ENCODE results near the gene ZDHHC11B. TPM values are rescaled to one million over a fixed set of nuclear protein-coding genes. Genes with fewer than 3 reads are reported as not detected.
A peak's percentile ranks its signal among the peaks of the same experiment; 100 is the strongest.

The ZDHHC11B gene
- total RNA-seq, 1 experiment from 2014 or later = 1.4 TPM

DNA sequence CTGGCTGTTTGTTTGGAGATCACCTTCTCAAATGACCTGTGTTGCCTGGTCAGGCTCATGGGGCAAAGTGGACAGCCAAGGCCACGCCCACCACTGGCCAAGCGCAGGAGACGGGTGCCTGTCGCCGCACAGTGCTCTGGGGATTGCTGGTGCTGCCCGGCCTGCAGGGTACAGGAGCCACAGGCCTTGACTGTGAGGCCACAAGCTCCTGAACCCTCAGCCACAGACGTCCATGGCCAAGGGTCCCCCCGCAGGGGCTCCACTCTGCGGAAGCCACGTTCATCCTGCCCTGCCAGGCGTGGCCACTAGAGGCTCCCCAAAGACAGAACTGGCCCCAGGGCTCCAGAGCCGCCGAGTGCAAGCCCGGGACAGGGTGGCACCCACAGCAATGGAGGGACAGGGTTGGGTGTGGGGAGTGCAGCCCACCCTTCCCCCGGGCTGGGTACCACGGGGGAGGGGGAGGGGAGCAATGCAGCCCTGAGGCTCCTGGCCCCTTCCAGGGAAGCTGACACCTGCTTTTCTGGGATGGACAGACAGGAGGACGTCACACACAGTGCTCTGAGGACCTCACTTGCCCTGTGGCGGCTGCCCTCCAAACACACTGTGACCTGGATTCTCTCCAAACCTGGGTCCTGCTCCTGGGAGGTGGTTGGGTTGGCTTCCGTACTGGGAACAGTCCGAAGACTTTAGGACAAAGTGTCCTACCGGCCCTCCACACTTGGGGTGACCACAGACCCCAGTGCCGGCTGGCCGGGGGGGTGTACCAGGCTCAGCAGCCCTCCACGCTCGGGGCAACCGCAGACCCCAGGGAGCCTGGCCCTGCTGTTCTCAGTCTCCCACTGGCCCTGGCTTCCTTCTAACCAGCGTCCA lies 112.8 kb downstream of the ZDHHC11B start:
- Histone ChIP-seq H4K5ac (ENCODE audit: insufficient read length, low read depth, low read length) (no peak overlapping the region), H3K4ac (ENCODE audit: low read depth, low read length) (peak overlapping the region; percentile 91), H3K27me3 (ENCODE audit: insufficient read depth, low read length) (no peaks in the 10 kb centered on the region; the same call in 1 of the 2 replicates), H3T11ph (ENCODE audit: low read length) (no peak overlapping the region), H3K9me3 (ENCODE audit: control insufficient read depth, low read depth, low read length) (no peaks in the 10 kb centered on the region), H3K56ac (ENCODE audit: insufficient read length, low read depth, low read length) (no peak overlapping the region), H2BK12ac (ENCODE audit: insufficient read length, low read depth, low read length) (peak overlapping the region; percentile 36), H3K23ac (ENCODE audit: insufficient read length, low read depth, low read length) (no peak overlapping the region), H2BK5ac (ENCODE audit: insufficient read length, low read length) (no peak overlapping the region), H3K18ac (ENCODE audit: insufficient read length, low read depth, low read length) (peak overlapping the region; percentile 94), H2BK120ac (ENCODE audit: low read depth, low read length, poor library complexity, severe bottlenecking) (no peak overlapping the region), H2AFZ (ENCODE audit: low read length) (no peak overlapping the region), H4K20me1 (ENCODE audit: control insufficient read depth, insufficient read depth, insufficient read length) (no peaks in the 10 kb centered on the region), H2AK5ac (ENCODE audit: insufficient read length, low read length) (no peak overlapping the region), H4K91ac (ENCODE audit: insufficient read length, low read depth, low read length) (peak overlapping the region; percentile 96), H3K27ac (ENCODE audit: insufficient read length, low read depth, low read length) (no peak overlapping the region), H3K23me2 (ENCODE audit: insufficient read length, low read depth, low read length, poor library complexity, severe bottlenecking) (no peaks in the 10 kb centered on the region), H4K8ac (replicated peaks; ENCODE audit: insufficient read length, low read depth, low read length) (no peak overlapping the region), H2BK20ac (ENCODE audit: low read depth, low read length, poor library complexity, severe bottlenecking) (no peak overlapping the region), H3K4me1 (ENCODE audit: insufficient read depth, low read length) (no peaks in the 10 kb centered on the region), H2BK15ac (ENCODE audit: low read depth, low read length) (no peak overlapping the region), H3K9ac (ENCODE audit: extremely low read depth, insufficient read length, low read length) (no peak overlapping the region), H3K4me2 (ENCODE audit: insufficient read depth, insufficient read length, low read length) (no peak overlapping the region), H3K79me1 (ENCODE audit: insufficient read depth, low read depth, low read length, poor library complexity, severe bottlenecking) (no peaks in the 10 kb centered on the region), H3K79me2 (ENCODE audit: insufficient read depth, low read length) (no peaks in the 10 kb centered on the region), H3K14ac (ENCODE audit: insufficient read depth, low read length) (peak overlapping the region; percentile 93)
- WGBS (ENCODE audit: extremely low coverage, insufficient read length, low lambda C conversion rate) = no CpG with 5 or more reads among the region's 27 CpGs
- H3K4me1 Mint-ChIP-seq = peaks cover 5 to 9% of the 10 kb centered on the region in 2 experiments
- H3K4me3 Mint-ChIP-seq = no peak overlapping the region
- peak; percentile 82 for DNase-seq
- H3K27me3 Mint-ChIP-seq (ENCODE audit: low read depth) = peaks cover 33% of the 10 kb centered on the region
- H3K27ac Mint-ChIP-seq = no peak overlapping the region
- H3K36me3 Mint-ChIP-seq (ENCODE audit: insufficient read depth in 1 of 3, low read depth in 3 of 3) = peaks cover 5 to 10% (median 10%) of the 10 kb centered on the region in 3 experiments; a peak in 6 of 7 replicates
- no peaks in the 10 kb centered on the region for H3K9me3 Mint-ChIP-seq
- TF ChIP-seq, protein P1, sequence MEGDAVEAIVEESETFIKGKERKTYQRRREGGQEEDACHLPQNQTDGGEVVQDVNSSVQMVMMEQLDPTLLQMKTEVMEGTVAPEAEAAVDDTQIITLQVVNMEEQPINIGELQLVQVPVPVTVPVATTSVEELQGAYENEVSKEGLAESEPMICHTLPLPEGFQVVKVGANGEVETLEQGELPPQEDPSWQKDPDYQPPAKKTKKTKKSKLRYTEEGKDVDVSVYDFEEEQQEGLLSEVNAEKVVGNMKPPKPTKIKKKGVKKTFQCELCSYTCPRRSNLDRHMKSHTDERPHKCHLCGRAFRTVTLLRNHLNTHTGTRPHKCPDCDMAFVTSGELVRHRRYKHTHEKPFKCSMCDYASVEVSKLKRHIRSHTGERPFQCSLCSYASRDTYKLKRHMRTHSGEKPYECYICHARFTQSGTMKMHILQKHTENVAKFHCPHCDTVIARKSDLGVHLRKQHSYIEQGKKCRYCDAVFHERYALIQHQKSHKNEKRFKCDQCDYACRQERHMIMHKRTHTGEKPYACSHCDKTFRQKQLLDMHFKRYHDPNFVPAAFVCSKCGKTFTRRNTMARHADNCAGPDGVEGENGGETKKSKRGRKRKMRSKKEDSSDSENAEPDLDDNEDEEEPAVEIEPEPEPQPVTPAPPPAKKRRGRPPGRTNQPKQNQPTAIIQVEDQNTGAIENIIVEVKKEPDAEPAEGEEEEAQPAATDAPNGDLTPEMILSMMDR (conservative IDR thresholded peaks at IDR 0.05) = peak; percentile 93
